CD4-positive, alpha-beta T cell treated with Interleukin-17A for 4 hours (primary cell): ENCODE results near the gene G6PC2.

Experiments used
- DNase-seq: peaks from one replicate; pipeline ENCODE4 v3.0.0-alpha.2; 2020; ENCODE audit warnings: mixed read lengths

G6PC2 gene

GRCh38 chr2:168949324-168949723 is 48.2 kb downstream of the G6PC2 start:
- no peak for DNase-seq

DNA sequence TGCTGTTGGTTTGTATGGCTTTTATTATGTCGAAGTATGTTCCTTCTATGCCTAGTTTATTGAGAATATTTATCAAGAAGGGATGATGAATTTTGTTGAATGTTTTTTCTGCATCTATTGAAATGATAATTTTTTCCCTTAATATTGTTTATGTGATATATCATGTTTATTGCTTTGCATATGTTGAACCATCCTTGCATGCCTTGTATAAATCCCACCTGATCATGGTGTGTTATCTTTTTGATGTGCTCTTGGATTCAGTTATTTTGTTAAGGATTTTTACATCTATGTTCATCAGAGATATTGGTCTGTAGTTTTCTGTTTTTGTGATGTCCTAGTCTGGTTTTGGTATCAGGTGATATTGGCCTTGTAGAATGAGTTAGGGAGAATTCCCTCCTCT is 50.8 kb downstream of the G6PC2 start:
- no peak for DNase-seq

- no peak for DNase-seq
Observed at GRCh38 chr2:168952424-168952823, 51.3 kb downstream of the G6PC2 start.

DNA sequence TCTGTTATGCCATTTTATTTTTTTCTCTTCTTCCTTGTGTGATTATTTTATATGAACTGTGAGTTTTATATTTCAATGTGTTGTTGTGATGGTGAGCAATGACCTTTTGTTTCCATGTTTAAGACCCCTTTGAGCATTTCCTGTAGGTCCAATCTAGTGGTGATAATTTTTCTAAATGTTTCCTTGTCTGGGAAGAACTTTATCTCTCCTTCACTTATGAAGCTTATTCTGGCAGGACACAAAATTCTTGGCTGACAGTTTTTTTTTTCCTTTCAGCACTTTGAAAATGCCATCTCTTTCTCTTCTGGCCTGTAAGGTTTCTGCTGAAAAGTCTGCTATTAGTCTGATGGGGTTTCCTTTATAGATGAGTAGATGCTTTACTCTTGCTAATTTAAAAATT is 53.2 kb downstream of the G6PC2 start:
- DNase-seq, result no peak

- DNase-seq, result no peak
Observed at GRCh38 chr2:168955321-168955720, 54.2 kb downstream of the G6PC2 start.

GRCh38 chr2:168956392-168956791 is 55.3 kb downstream of the G6PC2 start:
- no peak for DNase-seq
